ENCODE measurements around the gene PPP2R1B.

- TF ChIP-seq FOXP2 (optimal IDR thresholded peaks at IDR 0.05; ENCODE audit: control extremely low read depth, extremely low read length, insufficient read depth) = no peak
- TF ChIP-seq EZH2 (IDR thresholded peaks at IDR 0.05) = no peak
Measured at GRCh38 chr11:111691176-111691575, 75.0 kb downstream of the PPP2R1B start.
